Endothelial cell of umbilical vein (primary cell): ENCODE data around the gene CPB1. TPM values are rescaled to one million over a fixed set of nuclear protein-coding genes. Genes with fewer than 3 reads are reported as not detected.

Source experiments
- BruUV-seq: library from RNA; stranded (reverse); fragments of 400-500 nt; replicated peaks from 2 replicates; lab custom pipeline; 2021; lab: Mats Ljungman, UMichigan
- CTCF ChIA-PET: fragments of 300-600, 350-600 bp; sonication (Branson Sonifier 250); formaldehyde crosslinking; loops from one replicate; lab custom pipeline; 2021; ENCODE audit warnings: antibody characterized with exemption, inconsistent platforms; lab: Charles Lee
- POLR2A ChIA-PET: fragments of 300-600, 350-600 bp; sonication (Branson Sonifier 250); formaldehyde crosslinking; loops from one replicate; lab custom pipeline; 2021; ENCODE audit warnings: antibody characterized with exemption, inconsistent platforms; lab: Charles Lee
- DNase-seq: peaks from one replicate; pipeline ENCODE4 v3.0.0-alpha.2; 2011; ENCODE audit warnings: low read depth, low spot score
- FAIRE-seq: peaks from 2 replicates; lab custom pipeline; 2011; peaks lifted over from hg19 to GRCh38; lab: Jason Lieb, UNC
- H2AFZ ChIP-seq: 2 replicates; pipeline ENCODE4 v1.6.0; 2012; ENCODE audit warnings: low read depth, low read length, control low read depth, inconsistent platforms
- H3K27ac ChIP-seq: 2 replicates; pipeline ENCODE4 v1.5.1; 2011; ENCODE audit warnings: low read depth, mild to moderate bottlenecking, control low read depth, low read length, moderate library complexity; ENCODE audit not compliant: insufficient read depth
- H3K27me3 ChIP-seq, 2 experiments: 2 replicates each; pipeline versions ENCODE4 v1.6.0 to v1.6.1; 2011; ENCODE audit warnings: low read length in 2 of 2, mixed read lengths in 1 of 2; ENCODE audit not compliant: control insufficient read depth in 2 of 2, insufficient read depth in 2 of 2
- H3K36me3 ChIP-seq, 2 experiments: 2 replicates in 1 of 2; 3 replicates in 1 of 2; pipeline ENCODE4 v1.5.1; 2011; ENCODE audit warnings: low read length in 2 of 2, mild to moderate bottlenecking in 1 of 2, moderate library complexity in 1 of 2; ENCODE audit not compliant: control insufficient read depth in 2 of 2, insufficient read depth in 2 of 2; ENCODE audit errors: extremely low read depth in 1 of 2
- H3K4me1 ChIP-seq: 3 replicates; pipeline ENCODE4 v1.5.1; 2011; ENCODE audit warnings: mild to moderate bottlenecking, low read length; ENCODE audit not compliant: control insufficient read depth, insufficient read depth; ENCODE audit errors: extremely low read depth
- H3K4me2 ChIP-seq: 2 replicates; pipeline ENCODE4 v1.6.1; 2011; ENCODE audit warnings: low read length, control low read depth, mixed read lengths; ENCODE audit not compliant: insufficient read depth
- H3K4me3 ChIP-seq, 3 experiments: fragments of 200-600 bp in 1 of 3; sonication (generic), shearing (Covaris generic) in 1 of 3; replicated peaks in 1 of 3; 2 replicates each; pipeline ENCODE4 v1.5.1; 2011 to 2016; ENCODE audit warnings: control low read depth in 3 of 3, low read length in 3 of 3, mild to moderate bottlenecking in 2 of 3, inconsistent platforms in 1 of 3, low read depth in 1 of 3, moderate library complexity in 1 of 3; ENCODE audit not compliant: insufficient read depth in 1 of 3
- H3K79me2 ChIP-seq: 2 replicates; pipeline ENCODE4 v1.6.0; 2012; ENCODE audit warnings: low read length, inconsistent platforms; ENCODE audit not compliant: control insufficient read depth, insufficient read depth
- H3K9ac ChIP-seq: replicated peaks from 2 replicates; pipeline ENCODE3; 2011; ENCODE audit warnings: low read length, control low read depth; ENCODE audit not compliant: insufficient read depth; ENCODE audit errors: extremely low read depth
- H3K9me1 ChIP-seq: replicated peaks from 3 replicates; pipeline ENCODE4 v1.6.0; 2011; ENCODE audit warnings: mild to moderate bottlenecking, low read length; ENCODE audit not compliant: control insufficient read depth, insufficient read depth; ENCODE audit errors: extremely low read depth
- H3K9me3 ChIP-seq: replicated peaks from 2 replicates; pipeline ENCODE4 v1.5.1; 2012; ENCODE audit warnings: low read length, inconsistent platforms; ENCODE audit not compliant: control insufficient read depth, insufficient read depth
- H4K20me1 ChIP-seq: replicated peaks from 2 replicates; pipeline ENCODE3; 2011; ENCODE audit warnings: mild to moderate bottlenecking, low read length; ENCODE audit not compliant: control insufficient read depth, insufficient read depth; ENCODE audit errors: extremely low read depth
- CTCF ChIP-seq, 2 donors: IDR thresholded peaks; 1 replicate in 1 of 2; 2 replicates in 1 of 2; pipeline ENCODE4 v1.5.1; 2011; ENCODE audit warnings: low read length in 2 of 2, mild to moderate bottlenecking in 2 of 2, moderate library complexity in 2 of 2, control low read depth in 1 of 2, inconsistent platforms in 1 of 2, low read depth in 1 of 2; ENCODE audit not compliant: insufficient read depth in 1 of 2; ENCODE audit errors: extremely low read depth in 1 of 2
- EZH2 ChIP-seq: IDR thresholded peaks from 2 replicates; pipeline ENCODE4 v1.6.1; 2012; ENCODE audit warnings: borderline replicate concordance, low read depth, mild to moderate bottlenecking, moderate library complexity, low read length, inconsistent platforms; ENCODE audit not compliant: severe bottlenecking
- FOS ChIP-seq: IDR thresholded peaks from 2 replicates; pipeline ENCODE4 v1.6.1; 2011; ENCODE audit warnings: mild to moderate bottlenecking, low read length, moderate library complexity, borderline replicate concordance; ENCODE audit not compliant: insufficient read depth
- GATA2 ChIP-seq: IDR thresholded peaks from 2 replicates; pipeline ENCODE4 v1.7.0; 2011; ENCODE audit warnings: low read depth, mild to moderate bottlenecking, moderate library complexity, mixed read lengths, low read length; ENCODE audit not compliant: insufficient read length, insufficient read depth
- JUN ChIP-seq: IDR thresholded peaks from 2 replicates; pipeline ENCODE4 v1.6.1; 2011; ENCODE audit warnings: borderline replicate concordance, low read depth; ENCODE audit not compliant: insufficient read length, insufficient read depth
- MAX ChIP-seq: IDR thresholded peaks from 2 replicates; pipeline ENCODE4 v1.6.1; 2011; ENCODE audit not compliant: insufficient read depth, insufficient read length
- MYC ChIP-seq: IDR thresholded peaks from one replicate; pipeline ENCODE4 v1.6.1; 2011; ENCODE audit warnings: mild to moderate bottlenecking, low read depth, low read length
- POLR2A ChIP-seq: IDR thresholded peaks from 2 replicates; pipeline ENCODE4 v1.6.1; 2012; ENCODE audit warnings: low read depth, mild to moderate bottlenecking, control low read depth, low read length
- POLR2AphosphoS5 ChIP-seq: IDR thresholded peaks from 2 replicates; pipeline ENCODE4 v1.6.1; 2012; ENCODE audit warnings: low read depth, mild to moderate bottlenecking, control low read depth, low read length, moderate library complexity; ENCODE audit not compliant: insufficient read depth
- dilution Hi-C: fragments of 300-500 bp; cut with MboI; formaldehyde crosslinking; loops from one replicate; pipeline ENCODE4 v1.15.0; 2019; ENCODE audit warnings: low sequenced_read_pairs; ENCODE audit not compliant: extremely low pct_ligation_motif_present
- intact Hi-C: fragments of 100-400 bp; cut with micrococcal nuclease; formaldehyde crosslinking; loops from one replicate; pipeline ENCODE4 v1.10.0; 2022
- polyA plus RNA-seq, 4 experiments: library from polyadenylated mRNA; depleted of rRNA in 3 of 4; stranded (reverse) in 3 of 4; unstranded in 1 of 4; fragments of >200 nt; gene quantifications; 2 replicates each; pipeline versions ENCODE4 v1.2.1 to v1.2.3, GENCODE V29; 2011 to 2012; ENCODE audit warnings: missing spikeins in 1 of 4
- total RNA-seq: library from RNA; stranded (reverse); gene quantifications from 2 replicates; pipeline ENCODE4 v1.2.3, GENCODE V29; 2021

CPB1 gene
- total and polyA plus RNA-seq, 2 donors (not counting 3 experiments of a cell fraction or from before 2014, with no cell fraction given): not detected

GRCh38 chr3:148789906-148790305 lies 37.7 kb upstream of the CPB1 start:
- POLR2A ChIA-PET: no interaction called here
- Histone ChIP-seq H3K79me2 (no peaks in the 10 kb centered on the region), H4K20me1 (no peaks in the 10 kb centered on the region), H3K9me1 (no peaks in the 10 kb centered on the region), H3K4me1 (no peaks in the 10 kb centered on the region), H3K27me3 (peaks cover 0 to 5% of the 10 kb centered on the region in 2 experiments), H3K9me3 (no peaks in the 10 kb centered on the region), H3K27ac (no peak overlapping the region), H3K4me2 (no peak overlapping the region), H2AFZ (no peak overlapping the region), H3K4me3 (no peak overlapping the region), H3K9ac (no peak overlapping the region), H3K36me3 (no peaks in the 10 kb centered on the region)
- no peak for DNase-seq
- dilution Hi-C loops (no loop called here), intact Hi-C loops (no loop called here)
- no TSS peak for BruUV-seq
- CTCF ChIA-PET: interaction anchor here (1.4 kb wide), 1 partner anchor 410 kb away, joined by 4 read pairs; no protein-coding TSS in a partner anchor
- FAIRE-seq: no peak
- TF ChIP-seq GATA2 (no peak), EZH2 (no peak), MYC (no peak), POLR2AphosphoS5 (no peak), FOS (no peak), CTCF (IDR thresholded peaks at IDR 0.05; ENCODE audit: extremely low read depth in 1 of 2, insufficient read depth in 1 of 2, low read depth in 1 of 2, low read length in 2 of 2) (no peak), MAX (no peak), JUN (no peak), POLR2A (no peak)
